HTR-8/SVneo (cell line): ENCODE results near the gene EYA3.

Experiments used
- DNase-seq: peaks from one replicate; pipeline ENCODE4 v3.0.0; 2011; ENCODE audit warnings: low spot score, mixed read lengths; ENCODE audit not compliant: insufficient read length
- FAIRE-seq: peaks from 2 replicates; lab custom pipeline; 2011; peaks lifted over from hg19 to GRCh38; lab: Jason Lieb, UNC

EYA3 gene

GRCh38 chr1:28078262-28078661, 10.1 kb downstream of the EYA3 start:
- no peak for FAIRE-seq
- no peak for DNase-seq

- no peak for DNase-seq
- FAIRE-seq, result no peak
These were observed 13.4 kb downstream of the EYA3 start for GRCh38 chr1:28074892-28075511.

- FAIRE-seq, result no peak
- DNase-seq, result no peak
These were observed 14.5 kb downstream of the EYA3 start for GRCh38 chr1:28073867-28074266.

GRCh38 chr1:28071813-28072212, 16.6 kb downstream of the EYA3 start:
- FAIRE-seq, result no peak
- DNase-seq, result no peak

- FAIRE-seq (no peak), DNase-seq (no peak)
These were observed 17.5 kb downstream of the EYA3 start for GRCh38 chr1:28070725-28071593.

- no peak for FAIRE-seq
These were observed 20.8 kb downstream of the EYA3 start for GRCh38 chr1:28067523-28068090.

GRCh38 chr1:28066393-28067154, 21.8 kb downstream of the EYA3 start:
- no peak for DNase-seq
- FAIRE-seq, result no peak

More at GRCh38 chr1:28067523-28068090, 20.8 kb downstream of the EYA3 start:
- DNase-seq, result no peak

- FAIRE-seq (no peak), DNase-seq (peak; percentile 37)
These were observed 24.3 kb downstream of the EYA3 start for GRCh38 chr1:28064064-28064463.

- FAIRE-seq (no peak), DNase-seq (no peak)
These were observed 25.6 kb downstream of the EYA3 start for GRCh38 chr1:28062806-28063205.

GRCh38 chr1:28058971-28059878, 29.2 kb downstream of the EYA3 start:
- FAIRE-seq (peak; percentile 13), DNase-seq (no peak)

- no peak for FAIRE-seq
- no peak for DNase-seq
These were observed 30.2 kb downstream of the EYA3 start for GRCh38 chr1:28058168-28058567.

- no peak for DNase-seq
- no peak for FAIRE-seq
These were observed 32.1 kb downstream of the EYA3 start for GRCh38 chr1:28056129-28056925.

GRCh38 chr1:28050776-28051175, 37.6 kb downstream of the EYA3 start:
- DNase-seq, result no peak
- FAIRE-seq, result no peak

GRCh38 chr1:28046716-28047115, 41.7 kb downstream of the EYA3 start:
- DNase-seq, result no peak
- no peak for FAIRE-seq

- FAIRE-seq, result no peak
These were observed 42.6 kb downstream of the EYA3 start for GRCh38 chr1:28045777-28046176.

GRCh38 chr1:28044399-28044798, 44.0 kb downstream of the EYA3 start:
- DNase-seq, result no peak
- FAIRE-seq, result no peak

More at GRCh38 chr1:28045777-28046176, 42.6 kb downstream of the EYA3 start:
- DNase-seq, result no peak

- DNase-seq (no peak), FAIRE-seq (no peak)
These were observed 49.1 kb downstream of the EYA3 start for GRCh38 chr1:28039341-28039740.

- no peak for DNase-seq
- no peak for FAIRE-seq
These were observed 50.5 kb downstream of the EYA3 start for GRCh38 chr1:28037946-28038345.

- no peak for DNase-seq
- no peak for FAIRE-seq
These were observed 51.2 kb downstream of the EYA3 start for GRCh38 chr1:28037206-28037605.
